Fibroblast of the conjunctiva (primary cell): ENCODE data around the gene SLC26A6.

Experiments
- DNase-seq: peaks from one replicate; pipeline ENCODE4 v3.0.0-alpha.2; 2010; ENCODE audit warnings: low read depth

The SLC26A6 gene

GRCh38 chr3:48635222-48636021 lies at the start of gene SLC26A6:
Gene SLC26A6 (minus strand): TSS chr3:48635461. CDS start chr3:48635393, 68 bp downstream.
- peak; percentile 92 for DNase-seq

- DNase-seq = no peak
Observed at GRCh38 chr3:48684480-48685143, 49.4 kb upstream of the SLC26A6 start.

GRCh38 chr3:48684054-48684349 lies 48.7 kb upstream of the SLC26A6 start:
- no peak for DNase-seq

GRCh38 chr3:48682786-48683185 lies 47.5 kb upstream of the SLC26A6 start:
- no peak for DNase-seq

GRCh38 chr3:48681974-48682610 lies 46.8 kb upstream of the SLC26A6 start:
- no peak for DNase-seq

- DNase-seq = no peak
Observed at GRCh38 chr3:48681541-48681880, 46.2 kb upstream of the SLC26A6 start.

GRCh38 chr3:48680811-48681540 lies 45.7 kb upstream of the SLC26A6 start:
- DNase-seq = no peak

- no peak for DNase-seq
Observed at GRCh38 chr3:48679411-48680391, 44.4 kb upstream of the SLC26A6 start.

GRCh38 chr3:48678566-48679380 lies 43.5 kb upstream of the SLC26A6 start:
- DNase-seq = no peak

GRCh38 chr3:48678056-48678455 lies 42.8 kb upstream of the SLC26A6 start:
- DNase-seq = no peak

- DNase-seq = no peak
Observed at GRCh38 chr3:48674505-48674904, 39.2 kb upstream of the SLC26A6 start.

- no peak for DNase-seq
Observed at GRCh38 chr3:48672522-48672921, 37.3 kb upstream of the SLC26A6 start.

- no peak for DNase-seq
Observed at GRCh38 chr3:48664929-48665328, 29.7 kb upstream of the SLC26A6 start.

GRCh38 chr3:48664313-48664644 lies 29.0 kb upstream of the SLC26A6 start:
- DNase-seq = no peak

- DNase-seq = peak; percentile 99
Observed at GRCh38 chr3:48663489-48664312, 28.4 kb upstream of the SLC26A6 start.

- DNase-seq = peak; percentile 84
Observed at GRCh38 chr3:48662753-48663488, 27.7 kb upstream of the SLC26A6 start, which contains the start of gene CELSR3. Gene CELSR3 (minus strand): TSS chr3:48662886. CDS start chr3:48662634, 252 bp downstream.

GRCh38 chr3:48662145-48662752 lies 27.0 kb upstream of the SLC26A6 start:
- no peak for DNase-seq

- peak; percentile 9 for DNase-seq
Observed at GRCh38 chr3:48661501-48662144, 26.4 kb upstream of the SLC26A6 start.
